ENCODE results near the gene ATAD2B.
"Not testable (repeated sequence)": the region's sequence is repeated elsewhere in the genome, so short reads cannot be mapped to it uniquely, and the experiment has no call there.

Gene ATAD2B

DNA sequence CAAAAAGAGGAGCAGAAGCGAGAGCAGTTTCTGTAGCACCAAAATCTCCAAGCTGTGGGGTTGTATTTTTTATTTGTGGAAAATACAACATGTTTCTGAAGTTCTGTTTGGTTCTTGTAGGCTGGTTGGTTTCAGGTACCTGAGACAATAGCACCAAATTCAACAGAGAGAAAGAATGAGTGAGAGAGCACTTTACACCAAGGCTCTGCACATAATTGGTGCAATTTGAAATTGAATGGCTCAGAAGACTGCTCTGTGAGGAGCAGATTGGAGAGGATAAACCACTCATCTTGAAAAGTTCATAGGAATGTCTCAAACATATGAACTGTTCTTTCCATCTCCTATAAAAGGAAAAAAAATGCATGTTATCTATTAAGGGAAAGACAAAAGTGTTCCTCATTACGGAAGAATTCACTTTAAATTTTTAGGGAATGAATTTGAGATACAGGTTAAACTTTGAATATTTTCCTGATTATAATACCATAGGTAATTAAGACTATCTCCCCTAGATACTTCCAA, 175.1 kb downstream of the ATAD2B start:
- DNase-seq (ENCODE audit: low spot score) = no peak
- TF ChIP-seq, protein P1, sequence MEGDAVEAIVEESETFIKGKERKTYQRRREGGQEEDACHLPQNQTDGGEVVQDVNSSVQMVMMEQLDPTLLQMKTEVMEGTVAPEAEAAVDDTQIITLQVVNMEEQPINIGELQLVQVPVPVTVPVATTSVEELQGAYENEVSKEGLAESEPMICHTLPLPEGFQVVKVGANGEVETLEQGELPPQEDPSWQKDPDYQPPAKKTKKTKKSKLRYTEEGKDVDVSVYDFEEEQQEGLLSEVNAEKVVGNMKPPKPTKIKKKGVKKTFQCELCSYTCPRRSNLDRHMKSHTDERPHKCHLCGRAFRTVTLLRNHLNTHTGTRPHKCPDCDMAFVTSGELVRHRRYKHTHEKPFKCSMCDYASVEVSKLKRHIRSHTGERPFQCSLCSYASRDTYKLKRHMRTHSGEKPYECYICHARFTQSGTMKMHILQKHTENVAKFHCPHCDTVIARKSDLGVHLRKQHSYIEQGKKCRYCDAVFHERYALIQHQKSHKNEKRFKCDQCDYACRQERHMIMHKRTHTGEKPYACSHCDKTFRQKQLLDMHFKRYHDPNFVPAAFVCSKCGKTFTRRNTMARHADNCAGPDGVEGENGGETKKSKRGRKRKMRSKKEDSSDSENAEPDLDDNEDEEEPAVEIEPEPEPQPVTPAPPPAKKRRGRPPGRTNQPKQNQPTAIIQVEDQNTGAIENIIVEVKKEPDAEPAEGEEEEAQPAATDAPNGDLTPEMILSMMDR (IDR thresholded peaks at IDR 0.05; ENCODE audit: extremely low read depth, insufficient read depth, missing control alignments) = no peak
- in situ Hi-C loops (cut with MboI; ENCODE audit: low pct_unique_long_range_greater_than_20kb, low sequenced_read_pairs, unreplicated experiment) = no loop called here

DNA sequence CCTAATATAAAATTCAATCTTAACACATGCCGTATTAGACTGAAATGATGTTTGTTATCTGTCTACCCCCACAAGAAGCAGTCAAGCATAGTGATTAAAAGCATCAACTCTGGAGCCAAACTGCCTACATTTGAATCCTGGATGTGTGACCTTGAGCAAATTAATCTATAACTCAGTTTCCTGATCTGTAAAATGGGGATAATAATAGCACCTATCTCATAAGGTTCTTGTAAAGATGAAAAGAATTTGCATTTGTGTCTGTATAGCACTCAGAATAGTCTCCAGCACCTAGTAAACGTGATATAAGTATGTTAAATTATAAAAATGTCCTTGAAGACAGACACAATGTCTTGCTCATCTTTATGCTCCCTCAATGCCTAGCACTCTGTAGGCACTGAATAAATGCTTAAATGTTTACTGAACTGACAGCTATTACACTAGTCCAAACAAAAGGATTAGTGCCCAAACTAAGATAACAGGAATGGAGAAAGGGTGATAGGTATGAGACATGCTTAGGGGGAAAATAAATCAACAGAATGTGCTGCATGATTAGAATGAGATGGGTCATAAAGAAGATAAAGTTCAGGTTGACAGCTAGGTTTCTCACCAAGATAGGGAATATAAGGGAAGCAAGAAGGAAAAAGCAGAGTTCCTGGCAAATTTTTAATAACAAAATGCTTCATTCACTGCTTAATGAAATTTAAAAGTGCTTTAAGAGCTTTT, 180.6 kb downstream of the ATAD2B start:
- TF ChIP-seq, protein P1 (IDR thresholded peaks at IDR 0.05; ENCODE audit: extremely low read depth, insufficient read depth, missing control alignments) = no peak
- in situ Hi-C loops (cut with MboI; ENCODE audit: low pct_unique_long_range_greater_than_20kb, low sequenced_read_pairs, unreplicated experiment) = no loop called here
- no peak for DNase-seq (ENCODE audit: low spot score)

DNA sequence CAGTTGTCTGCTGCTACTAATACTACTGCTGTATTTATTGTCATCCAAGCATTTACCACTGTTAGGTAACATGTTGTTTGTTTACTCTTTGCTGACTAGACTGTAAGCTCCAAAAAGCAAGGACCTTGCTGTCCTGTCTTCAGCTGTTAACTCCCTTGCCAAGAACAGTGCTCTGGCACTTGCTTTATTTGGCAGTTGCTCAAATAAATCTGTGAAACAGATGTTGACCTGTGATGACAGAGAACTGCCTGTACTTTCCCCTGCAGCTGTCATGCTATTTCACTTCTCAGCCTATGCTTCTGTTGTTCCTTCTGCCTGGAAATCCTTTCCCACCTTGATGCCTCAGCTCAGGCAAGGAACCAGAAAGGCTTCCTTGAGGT, 181.2 kb downstream of the ATAD2B start:
- peak; percentile 13 for DNase-seq (ENCODE audit: low spot score)
- in situ Hi-C loops (cut with MboI; ENCODE audit: low pct_unique_long_range_greater_than_20kb, low sequenced_read_pairs, unreplicated experiment) = no loop called here
- TF ChIP-seq, protein P1 (IDR thresholded peaks at IDR 0.05; ENCODE audit: extremely low read depth, insufficient read depth, missing control alignments) = no peak

DNA sequence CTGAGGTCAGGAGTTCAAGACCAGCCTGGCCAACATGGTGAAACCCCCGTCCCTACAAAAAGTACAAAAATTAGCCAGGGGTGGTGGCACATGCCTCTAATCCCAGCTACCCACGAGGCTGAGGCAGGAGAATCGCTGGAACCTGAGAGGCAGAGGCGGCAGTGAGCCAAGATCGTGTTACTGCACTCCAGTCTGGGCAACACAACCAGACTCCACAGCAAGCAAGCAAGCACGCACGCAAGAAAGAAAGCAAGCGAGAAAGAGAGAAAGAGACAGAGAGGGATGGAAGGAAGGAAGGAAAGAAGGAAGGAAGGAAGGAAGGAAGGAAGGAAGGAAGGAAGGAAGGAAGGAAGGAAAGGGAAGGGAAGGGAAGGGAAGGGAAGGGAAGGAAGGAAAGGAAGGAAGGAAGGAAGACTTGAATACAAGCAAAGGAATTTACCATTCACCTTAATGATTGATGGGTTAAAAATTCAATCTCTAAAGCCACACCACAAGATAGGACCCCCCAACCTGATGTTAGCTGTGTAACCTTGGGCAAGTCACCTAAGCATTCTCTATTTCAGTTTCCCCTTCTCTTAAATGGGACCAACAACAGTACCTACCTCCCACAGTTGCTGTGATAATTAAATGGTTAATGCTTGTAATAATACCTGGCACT, 181.7 kb downstream of the ATAD2B start:
- in situ Hi-C loops (cut with MboI; ENCODE audit: low pct_unique_long_range_greater_than_20kb, low sequenced_read_pairs, unreplicated experiment) = no loop called here
- no peak for DNase-seq (ENCODE audit: low spot score)
- TF ChIP-seq, protein P1 (IDR thresholded peaks at IDR 0.05; ENCODE audit: extremely low read depth, insufficient read depth, missing control alignments) = no peak

DNA sequence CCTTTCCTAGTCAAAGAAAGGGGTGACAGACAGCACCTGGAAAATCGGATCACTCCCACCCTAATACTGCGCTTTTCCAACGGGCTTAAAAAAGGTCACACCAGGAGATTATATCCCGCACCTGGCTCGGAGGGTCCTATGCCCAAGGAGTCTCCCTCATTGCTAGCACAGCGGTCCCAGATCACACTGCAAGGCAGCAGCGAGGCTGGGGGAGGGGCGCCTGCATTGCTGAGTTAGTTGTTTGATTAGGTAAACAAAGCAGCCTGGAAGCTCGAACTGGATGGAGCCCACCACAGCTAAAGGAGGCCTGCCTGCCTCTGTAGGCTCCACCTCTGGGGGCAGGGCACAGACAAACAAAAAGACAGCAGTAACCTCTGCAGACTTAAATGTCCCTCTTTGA, 190.1 kb downstream of the ATAD2B start:
- in situ Hi-C loops (cut with MboI; ENCODE audit: low pct_unique_long_range_greater_than_20kb, low sequenced_read_pairs, unreplicated experiment); DNase-seq (ENCODE audit: low spot score): not testable (repeated sequence)

DNA sequence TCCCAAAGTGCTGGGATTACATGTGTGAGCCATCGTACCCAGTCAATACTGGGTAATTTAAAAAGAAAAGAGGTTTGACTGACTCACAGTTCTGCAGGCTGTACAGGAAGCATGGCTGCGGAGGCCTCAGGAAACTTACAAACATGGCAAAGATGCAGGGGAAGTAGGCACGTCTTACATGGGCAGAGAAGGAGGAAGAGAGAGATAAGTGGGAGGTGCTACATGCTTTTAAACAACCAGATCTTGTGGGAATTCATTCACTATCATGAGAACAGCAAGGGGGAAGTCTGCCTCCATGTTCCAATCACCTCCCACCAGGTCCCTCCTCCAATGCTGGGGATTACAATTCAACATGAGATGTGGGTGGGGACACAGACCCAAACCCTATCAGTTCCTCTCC, 192.5 kb downstream of the ATAD2B start:
- in situ Hi-C loops (cut with MboI; ENCODE audit: low pct_unique_long_range_greater_than_20kb, low sequenced_read_pairs, unreplicated experiment) = no loop called here
- no peak for DNase-seq (ENCODE audit: low spot score)
- TF ChIP-seq, protein P1 (IDR thresholded peaks at IDR 0.05; ENCODE audit: extremely low read depth, insufficient read depth, missing control alignments) = no peak

DNA sequence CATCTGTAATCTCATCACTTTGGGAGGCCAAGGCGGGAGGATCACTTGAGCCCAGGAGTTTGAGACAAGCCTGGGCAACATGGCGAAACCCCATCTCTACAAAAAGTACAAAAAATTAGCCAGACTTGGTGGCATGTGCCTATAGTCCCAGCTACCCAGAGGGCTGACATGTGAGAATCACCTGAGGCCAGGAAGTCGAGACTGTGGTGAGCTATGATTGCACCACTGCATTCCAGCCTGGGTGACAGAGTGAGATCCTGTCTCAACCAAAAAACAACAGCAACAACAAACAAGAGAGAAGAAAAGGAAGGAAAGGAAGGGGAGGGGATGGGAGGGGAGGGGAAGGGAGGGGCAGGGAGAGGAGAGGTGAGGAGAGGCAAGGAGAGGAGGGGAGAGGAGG, 203.9 kb downstream of the ATAD2B start:
- in situ Hi-C loops (cut with MboI; ENCODE audit: low pct_unique_long_range_greater_than_20kb, low sequenced_read_pairs, unreplicated experiment); DNase-seq (ENCODE audit: low spot score): not testable (repeated sequence)
